HCEC 1CT (cell line): ENCODE data around the gene NDUFV2.
"Not testable (repeated sequence)": the region's sequence is repeated elsewhere in the genome, so short reads cannot be mapped to it uniquely, and the experiment has no call there.

Experiments used
- DNase-seq: peaks from one replicate; pipeline ENCODE4 v3.0.0-alpha.2; 2017

NDUFV2 gene

DNA sequence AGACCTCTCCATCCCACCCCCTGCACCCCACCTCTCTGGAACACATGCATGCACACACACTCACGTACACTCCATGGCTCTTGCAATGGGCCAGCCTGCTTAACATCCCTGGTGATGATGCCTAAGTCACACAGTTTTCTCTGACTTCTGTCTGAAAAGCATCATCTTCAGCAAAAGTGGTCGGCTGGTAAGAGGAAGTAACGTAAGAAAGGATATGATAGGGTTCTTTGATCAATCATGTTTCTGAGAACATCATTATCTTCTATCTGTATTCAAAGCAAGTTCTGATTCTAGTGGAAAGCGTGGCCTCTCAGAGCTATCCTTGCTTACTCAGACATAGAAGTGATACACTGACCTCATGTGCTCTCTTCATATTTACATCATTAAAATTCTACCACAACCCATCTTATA, 11.4 kb upstream of the NDUFV2 start:
- DNase-seq, result no peak

DNA sequence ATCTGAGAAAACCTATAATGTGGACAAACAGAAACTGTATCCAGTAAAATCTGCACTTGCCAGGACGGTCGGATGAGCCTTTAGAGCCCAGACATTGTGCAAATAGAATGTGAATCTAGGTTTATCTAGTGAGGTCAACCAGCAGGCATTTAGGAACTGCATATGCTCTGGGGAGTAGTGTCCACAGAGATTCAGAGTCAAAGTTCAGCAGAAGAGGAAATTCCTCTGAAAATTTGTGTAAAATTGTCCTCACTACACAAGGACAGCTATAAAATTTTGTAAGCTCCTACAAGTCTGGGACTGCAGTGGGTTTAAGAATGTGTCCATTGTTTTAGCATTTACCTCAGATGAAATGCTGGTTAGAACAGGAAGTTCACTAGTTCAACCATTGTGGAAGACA, 9.8 kb upstream of the NDUFV2 start:
- DNase-seq, result no peak

DNA sequence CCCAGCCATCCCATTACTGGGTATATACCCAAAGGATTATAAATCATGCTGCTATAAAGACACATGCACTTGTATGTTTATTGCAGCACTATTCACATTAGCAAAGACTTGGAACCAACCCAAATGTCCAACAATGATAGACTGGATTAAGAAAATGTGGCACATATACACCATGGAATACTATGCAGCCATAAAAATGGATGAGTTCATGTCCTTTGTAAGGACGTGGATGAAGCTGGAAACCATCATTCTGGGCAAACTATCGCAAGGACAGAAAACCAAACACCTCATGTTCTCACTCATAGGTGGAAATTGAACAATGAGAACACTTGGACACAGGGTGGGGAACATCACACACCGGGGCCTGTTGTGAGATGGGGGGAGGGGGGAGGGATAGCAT, 9.4 kb upstream of the NDUFV2 start:
- not testable (repeated sequence) for DNase-seq

DNA sequence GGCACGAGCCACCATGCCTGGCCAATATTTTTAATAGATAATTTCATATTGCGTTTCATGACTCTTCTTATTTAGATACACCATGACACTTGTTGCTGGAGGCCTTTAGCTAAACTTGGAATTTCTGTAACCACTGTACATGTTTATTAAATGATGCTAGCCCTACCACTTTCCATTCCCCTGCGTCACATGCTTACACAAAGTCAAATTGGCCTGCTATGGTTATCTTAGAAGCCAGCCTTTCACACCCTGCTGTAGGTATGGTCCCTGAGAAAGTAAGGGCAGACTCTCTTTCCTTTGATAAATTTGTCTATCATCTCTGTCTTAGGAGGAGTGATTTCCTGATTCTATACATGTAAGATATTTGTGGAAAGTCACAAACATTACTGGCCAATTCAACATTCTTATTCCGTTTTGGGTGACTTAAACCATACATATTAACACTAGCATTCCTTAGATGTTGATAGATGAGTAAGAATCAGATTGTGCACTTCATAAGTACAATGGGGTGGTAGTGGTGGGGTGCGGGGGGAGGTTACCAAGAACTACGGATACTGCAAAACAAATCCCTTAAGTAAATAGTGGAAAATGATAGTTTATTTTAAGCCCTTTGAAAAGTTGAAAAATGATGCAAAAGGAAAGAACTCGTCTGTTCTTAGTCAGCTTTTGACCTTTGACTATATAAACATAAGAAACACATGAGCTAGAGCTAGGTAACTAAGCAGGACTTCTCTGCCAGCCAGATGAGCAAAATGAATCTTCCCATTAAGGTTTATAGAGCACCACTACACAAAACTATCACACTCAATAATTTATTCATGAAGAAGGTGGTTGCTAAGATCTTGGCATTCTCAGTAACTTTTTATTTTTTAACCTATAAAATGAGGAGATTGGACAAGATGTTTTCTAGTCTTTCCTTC, 7.9 kb upstream of the NDUFV2 start:
- DNase-seq, result peak; percentile 98

DNA sequence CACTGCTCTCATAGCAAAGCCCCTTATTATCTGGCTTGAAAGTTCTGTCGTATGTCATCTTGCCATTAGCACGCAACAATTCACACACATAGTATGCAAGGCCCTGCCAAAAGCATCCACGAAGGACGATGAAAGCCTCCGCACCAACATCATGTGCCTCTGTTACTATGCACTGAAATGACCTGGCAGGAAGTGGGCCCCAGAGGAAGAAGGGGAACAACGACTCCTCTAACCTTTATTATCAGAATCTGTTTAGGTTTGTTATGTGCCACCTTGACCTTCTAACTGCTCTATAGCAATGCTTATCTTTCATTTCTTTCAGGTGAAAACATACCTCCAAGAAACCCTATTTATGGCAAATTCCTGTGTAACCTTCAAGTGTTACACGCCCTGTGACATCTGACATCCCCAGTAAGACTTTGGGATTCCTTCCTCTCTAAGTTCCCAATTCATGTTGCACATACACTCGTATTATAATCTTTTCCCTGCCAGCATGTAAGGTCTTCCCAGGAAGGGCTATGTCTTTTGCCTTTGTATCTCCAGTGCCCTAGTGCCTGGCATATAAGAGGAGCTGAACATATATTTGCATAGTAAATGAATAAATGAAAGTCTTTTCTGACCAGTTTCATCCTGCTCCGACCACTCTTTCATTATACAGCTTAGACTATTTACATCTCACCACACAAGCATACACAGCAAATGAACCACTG, 7.0 kb upstream of the NDUFV2 start:
- DNase-seq, result peak; percentile 74

DNA sequence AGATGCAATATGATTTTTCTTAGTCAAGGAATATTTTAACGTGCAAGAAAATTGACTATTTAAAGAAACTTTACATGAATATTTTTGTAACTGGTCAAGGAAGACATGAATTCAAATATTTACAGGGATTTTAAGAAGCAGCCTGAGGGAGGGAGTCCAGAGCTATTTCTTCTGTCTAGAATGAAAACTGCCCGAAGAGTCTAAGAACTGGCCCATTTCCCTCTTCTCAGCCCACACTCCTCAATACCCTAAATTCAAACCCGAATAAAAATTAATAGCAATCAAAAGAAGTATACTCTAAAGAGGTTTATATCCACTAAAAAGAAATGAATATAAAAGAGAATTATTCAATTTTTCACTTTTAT, 6.5 kb upstream of the NDUFV2 start:
- DNase-seq, result no peak

DNA sequence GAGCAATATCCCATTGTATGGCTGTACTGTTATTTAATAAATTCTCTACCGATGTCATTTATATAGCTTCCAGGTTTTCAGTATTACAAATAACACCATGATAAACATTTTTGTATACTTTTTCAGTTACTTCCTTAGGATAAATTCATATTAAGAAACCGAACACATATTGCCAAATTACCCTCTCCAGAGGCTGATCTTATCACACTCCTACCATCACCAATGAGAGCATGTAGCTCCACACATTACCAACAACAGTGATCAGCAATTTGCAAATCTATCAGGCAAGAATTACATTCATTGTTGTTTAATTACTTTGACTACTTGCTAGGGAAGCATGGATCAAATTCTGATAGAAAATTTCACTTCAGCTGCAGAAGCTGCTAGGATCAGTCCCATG, 5.8 kb upstream of the NDUFV2 start:
- DNase-seq, result no peak

DNA sequence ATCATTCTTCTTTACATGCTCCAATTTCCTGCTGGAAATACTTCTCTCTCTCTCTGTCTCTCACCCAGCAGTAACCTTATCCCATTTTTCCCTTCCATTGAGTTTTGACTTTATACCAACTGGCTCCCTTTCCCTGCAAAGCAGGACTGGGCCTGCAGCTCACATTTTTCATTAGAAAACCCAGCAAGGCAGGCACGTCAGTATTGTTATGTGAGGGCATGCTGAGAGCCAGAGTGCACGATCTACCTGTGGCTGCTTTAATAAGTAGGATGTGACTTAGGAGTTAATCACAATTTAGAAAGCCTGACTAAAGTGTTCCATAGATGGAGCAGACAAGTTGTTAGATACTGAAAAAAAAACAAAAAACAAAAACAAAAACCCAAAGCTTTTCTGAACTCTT, 5.2 kb upstream of the NDUFV2 start:
- DNase-seq, result no peak

DNA sequence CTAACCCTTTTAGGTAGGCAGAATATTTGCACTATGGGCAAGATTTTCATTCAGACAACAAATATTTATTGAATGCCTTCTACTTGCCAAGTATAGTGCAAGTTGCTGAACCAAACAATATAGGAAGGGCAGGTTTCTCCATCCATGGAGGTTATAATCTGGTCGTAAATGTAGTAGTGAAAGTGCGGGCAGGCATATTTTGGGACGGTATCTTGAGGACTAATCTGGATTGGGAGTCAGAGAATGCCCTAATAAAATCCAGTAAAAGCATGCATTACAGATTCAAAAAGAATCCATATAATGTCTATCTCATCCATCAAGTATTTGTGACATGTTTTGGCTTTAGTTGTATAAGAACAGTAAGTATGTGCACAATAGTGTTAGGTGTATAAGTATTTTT, 1.7 kb upstream of the NDUFV2 start:
- DNase-seq, result no peak

DNA sequence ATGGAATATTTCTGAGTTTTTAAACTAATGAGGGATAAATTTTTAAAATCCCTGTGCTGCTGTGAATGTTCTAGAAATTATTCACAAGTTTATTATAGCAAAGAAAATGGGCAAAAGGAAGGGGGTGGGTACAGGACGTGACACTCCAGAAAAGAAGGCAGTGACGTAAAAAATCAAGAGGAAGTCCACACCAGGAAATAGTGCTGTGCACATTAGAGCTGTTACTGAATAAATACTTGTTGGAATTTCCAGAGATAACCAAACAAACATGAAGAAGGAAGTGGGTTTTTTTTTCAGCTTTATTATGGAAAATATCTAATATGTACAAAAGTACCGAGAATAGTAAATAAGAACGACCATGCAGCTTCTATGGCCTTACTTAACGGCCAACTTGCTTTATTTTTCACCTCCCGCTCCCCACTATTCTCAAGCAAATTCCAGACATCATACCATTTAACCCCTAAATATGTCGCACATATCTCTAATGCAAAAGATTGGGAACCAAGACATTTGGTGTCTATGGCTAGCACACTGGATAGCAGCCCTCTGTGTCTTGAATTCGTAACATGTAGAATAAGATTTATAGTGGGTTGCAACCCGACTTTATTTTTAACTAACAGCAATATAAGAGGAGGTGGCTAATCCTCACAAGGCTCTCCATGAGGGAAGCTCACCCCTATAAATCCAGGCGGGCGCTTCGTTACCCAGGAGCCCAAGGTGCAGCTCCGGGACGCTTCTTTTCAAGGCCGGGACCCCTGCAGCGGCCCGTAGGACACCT, 580 bp upstream of the NDUFV2 start:
- DNase-seq, result peak; percentile 86

DNA sequence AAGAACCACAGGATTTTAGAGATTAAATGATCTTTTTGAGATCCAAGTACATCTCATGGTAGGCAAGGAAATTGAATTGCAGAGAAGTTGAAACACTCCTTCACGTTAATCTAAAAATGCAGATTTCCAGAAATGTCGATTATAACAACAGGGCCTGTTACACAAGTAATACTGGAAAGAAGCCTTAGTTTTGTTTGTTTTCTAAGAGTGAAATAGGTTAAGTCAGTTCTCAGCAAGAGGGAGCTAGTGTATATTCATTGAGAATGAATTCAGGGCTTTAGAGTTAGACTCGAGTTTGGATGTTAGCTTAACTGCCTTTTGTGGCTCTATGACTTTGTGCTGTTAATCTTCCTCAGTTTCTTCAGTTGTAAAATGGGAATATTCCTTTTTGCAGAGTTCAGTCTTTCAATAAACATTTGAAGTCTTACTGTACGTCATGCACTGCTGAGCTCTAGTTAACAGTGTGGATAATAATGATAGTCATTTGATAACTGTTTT, 926 bp downstream of the NDUFV2 start:
- DNase-seq, result peak; percentile 53

DNA sequence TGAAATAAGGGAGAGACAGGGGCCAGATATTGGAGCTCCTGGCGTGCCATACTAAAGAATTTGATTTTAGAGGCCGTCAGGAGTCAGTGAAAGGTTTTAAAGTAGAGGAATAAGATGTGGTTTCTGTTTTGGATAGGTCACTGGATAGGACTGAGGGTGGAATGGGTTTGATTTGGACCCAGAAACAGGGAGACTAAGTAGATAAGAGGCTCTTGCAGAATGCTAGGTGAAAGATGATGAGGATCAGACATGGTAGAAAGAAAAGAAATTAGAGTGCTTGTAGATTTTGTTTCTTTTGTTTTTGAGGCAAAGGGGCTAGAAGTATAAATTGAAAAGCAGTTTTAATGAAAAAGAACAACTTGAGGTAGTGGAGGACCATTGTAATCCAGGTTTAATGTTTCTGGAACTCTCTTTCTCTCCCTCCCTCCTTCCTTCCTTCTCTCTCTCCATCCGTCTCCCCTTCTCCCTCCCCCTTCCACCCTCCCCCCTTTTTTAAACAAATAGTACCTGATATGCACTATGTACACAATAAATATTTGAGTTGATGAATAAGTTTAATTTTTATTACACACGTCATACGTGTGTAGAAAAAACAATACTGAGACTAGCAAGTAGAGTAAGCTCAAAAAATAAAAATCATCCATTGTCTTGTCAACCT, 1.9 kb downstream of the NDUFV2 start:
- DNase-seq, result no peak

DNA sequence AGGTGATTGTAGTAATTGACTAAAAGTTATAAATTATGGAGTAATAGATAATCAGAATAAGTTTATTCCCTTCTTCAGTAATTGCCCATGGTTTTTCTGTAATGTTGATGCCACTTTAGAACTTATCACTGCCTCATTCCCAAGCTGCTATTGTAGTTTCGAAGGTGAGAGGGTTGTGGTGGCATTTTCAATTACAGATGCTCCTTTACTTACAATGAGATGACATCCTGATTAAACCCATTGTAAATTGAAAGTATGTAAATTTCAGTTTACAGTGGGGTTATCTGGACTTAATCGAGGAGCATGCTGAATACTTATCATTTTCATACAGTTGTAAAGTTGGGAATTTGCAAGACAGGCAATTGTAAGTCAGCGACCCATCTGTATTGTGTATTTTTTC, 2.9 kb downstream of the NDUFV2 start:
- DNase-seq, result no peak

DNA sequence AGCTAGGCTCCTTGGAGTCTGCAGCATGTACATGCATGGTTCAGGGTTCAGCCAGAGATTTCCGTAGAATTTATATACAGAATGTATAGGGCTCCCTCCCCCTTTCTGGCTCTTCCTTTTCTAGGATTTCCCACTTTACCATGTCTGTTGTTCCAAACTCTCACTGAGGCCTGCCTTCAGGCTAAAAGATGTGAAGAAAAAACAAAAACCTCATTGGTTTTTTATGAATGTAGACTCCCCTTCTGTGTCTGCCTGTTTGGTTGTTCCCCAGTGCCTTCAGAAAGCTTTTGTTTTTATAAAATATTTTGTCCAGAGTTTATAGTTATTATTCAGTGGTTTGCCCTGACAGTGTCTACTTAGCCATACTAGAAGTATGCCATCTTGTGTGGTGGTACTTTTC, 3.6 kb downstream of the NDUFV2 start:
- no peak for DNase-seq

DNA sequence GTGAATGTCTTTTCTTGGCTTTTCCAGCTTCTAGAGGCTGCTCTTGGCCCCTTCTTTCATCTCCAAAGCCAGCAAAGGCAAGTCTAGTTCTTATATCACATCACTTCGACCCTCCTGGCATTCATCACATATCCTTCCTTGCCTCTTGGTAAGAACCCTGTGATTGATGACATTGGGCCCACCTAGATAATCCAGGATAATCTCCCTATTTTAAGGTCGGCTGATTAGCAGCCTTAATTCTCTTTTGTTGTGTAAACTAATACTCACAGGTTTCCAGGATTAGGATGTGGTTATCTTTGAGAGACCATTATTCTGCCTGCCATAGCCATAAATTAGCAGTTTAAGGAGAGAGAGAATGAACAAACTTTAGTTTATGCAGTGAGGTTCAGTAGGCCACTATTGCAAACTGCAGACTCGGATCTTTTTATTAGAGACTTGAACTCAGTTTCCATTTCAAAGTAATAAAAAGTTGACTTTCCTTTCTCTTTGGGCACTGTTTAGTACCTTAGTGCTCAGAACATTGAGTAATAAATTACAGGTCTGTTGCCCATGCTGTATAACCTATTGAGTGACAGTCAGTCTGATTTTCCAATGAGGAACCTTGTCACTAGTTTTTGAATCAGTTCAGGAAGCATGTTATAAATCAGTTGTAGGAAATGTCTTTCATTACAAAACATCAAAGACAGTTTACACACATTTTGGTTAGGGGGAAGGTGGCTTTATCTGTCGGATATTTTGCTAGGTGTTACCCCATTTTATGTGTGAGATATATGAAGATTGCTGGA, 4.5 kb downstream of the NDUFV2 start:
- DNase-seq, result no peak

DNA sequence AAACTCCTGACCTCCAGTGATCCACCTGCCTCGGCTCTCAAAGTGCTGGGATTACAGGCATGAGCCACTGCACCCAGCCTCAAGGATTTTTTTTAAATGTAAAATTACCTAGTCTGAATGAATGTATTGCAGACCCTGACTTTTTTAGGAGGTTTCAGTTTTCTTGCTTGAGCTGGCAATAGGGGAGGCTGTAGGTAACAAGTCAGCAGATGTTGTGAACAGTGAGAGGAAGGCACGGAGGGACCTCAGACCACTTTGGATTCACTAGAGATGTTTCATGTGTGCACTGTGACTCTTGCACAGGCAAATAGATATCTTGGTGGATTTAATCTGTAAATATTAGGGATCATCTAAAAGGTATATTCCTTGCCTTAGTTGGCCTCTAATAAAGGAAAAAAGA, 6.4 kb downstream of the NDUFV2 start:
- DNase-seq, result no peak

DNA sequence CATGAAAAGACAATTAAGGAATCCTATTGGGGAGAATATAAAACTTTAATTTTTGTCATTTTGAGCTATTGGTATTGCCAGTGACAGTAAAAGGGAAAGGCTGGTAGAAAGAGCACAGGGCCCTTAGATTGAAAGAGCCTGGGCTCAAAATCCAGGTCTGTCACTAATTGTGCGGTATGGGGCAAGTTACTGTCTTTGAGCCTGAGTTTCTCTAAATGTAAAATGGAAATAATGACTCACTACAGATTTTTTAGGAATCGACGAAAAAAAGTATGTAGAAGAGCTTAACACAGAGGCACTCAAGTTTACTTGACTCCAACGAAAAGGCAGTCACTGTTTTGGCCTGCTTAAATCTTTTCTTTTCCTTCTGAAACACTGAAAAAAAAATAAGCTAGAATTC, 7.0 kb downstream of the NDUFV2 start:
- DNase-seq, result peak; percentile 65

DNA sequence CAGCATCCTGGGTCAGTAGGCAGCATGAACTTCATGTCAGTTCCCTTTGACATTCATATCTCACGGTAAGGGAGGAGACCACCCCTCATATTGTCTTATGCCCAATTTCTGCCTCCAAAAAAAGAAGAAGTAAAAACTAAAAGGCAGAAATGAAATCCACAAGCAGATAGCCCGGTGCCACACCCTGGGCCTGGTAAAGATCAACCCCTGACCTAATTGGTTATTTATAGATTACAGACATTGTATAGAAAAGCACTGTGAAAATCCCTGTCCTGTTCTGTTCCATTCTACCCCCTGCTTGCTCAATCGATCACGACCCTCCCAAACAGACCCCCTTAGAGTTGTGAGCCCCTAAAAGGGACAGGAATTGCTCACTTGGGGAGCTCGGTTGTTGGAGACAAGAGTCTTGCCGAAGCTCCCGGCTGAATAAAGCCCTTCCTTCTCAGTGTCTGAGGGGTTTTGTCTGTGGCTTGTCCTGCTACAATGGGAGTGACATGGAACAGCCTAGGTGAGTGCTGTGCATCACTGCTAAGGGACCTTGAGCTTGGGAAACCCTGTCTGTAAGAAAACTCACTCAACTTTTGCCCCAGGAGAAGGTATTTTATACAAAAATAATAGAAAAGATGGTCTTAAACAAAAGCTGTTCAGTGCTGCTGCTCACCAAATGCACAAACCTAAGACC, 11.1 kb downstream of the NDUFV2 start:
- no peak for DNase-seq

DNA sequence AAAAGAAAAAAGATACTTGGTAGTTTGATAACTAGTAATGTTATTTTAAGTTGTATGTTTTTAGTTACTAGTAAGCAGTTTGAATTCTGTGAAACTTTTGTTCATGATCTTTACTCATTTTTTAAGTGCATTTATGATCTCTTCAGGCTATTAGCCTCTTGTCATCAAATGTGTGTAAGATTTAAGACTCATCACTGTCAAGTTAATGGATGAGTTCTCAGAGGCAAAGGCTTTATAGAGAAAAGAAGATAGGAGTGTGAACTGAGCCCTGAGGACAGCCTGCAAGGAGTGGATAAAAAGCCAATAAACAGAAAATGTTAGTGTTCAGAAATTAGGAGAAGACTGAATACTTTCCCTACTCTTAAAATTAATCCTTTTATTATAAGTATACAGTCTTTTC, 13.5 kb downstream of the NDUFV2 start:
- peak; percentile 5 for DNase-seq

DNA sequence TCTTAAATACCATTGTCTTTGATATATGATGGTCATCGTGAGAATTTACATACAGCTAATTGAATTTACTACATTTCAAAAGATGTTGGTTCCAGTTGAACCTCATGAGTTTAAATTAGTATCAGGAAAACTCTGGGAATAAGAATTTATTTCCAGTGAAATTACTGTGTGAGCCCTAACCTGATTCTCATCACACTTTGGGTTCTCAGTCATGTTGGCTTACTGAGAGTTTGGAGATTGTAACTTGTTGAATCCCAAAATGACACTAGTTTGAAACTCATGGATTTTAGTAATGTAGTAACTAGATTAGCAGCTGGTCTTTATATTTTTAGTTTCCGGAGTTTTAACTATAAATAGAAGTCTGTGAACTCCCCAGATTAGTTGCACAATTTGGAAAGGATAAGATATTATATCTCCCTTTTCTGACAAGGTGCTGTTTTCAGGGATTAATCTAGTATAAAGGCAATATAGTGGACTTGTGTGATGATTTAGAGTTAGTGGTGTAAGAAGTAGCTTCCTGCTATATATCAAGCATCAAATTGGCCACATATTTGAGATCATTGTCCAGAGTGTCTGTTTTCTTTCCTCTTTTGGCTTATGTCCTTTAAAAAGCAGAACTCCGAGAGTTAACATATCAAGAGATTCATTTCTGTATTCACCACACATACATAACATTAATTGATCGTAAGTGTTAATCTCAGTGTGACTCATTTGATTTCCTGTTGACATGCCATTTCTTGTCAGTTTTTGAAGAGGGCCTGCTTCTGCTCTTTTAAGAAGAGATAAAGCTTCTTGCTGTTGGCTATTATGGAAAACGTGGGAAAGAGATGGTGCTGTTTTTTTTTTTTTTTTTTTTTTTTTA, 15.7 kb downstream of the NDUFV2 start:
- DNase-seq, result peak; percentile 56
